Liver (tissue), 9 donors: ENCODE results near the gene L3MBTL1. TPM values are rescaled to one million over a fixed set of nuclear protein-coding genes. Genes with fewer than 3 reads are reported as not detected.

Experiments
- DNase-seq: peaks from one replicate; pipeline ENCODE4 v3.0.0-alpha.2; 2017; ENCODE audit warnings: low spot score
- H3K27ac ChIP-seq, 2 donors: one replicate each; pipeline ENCODE4 v1.7.0; 2013; ENCODE audit warnings: inconsistent platforms in 2 of 2, low read length in 2 of 2, control low read depth in 1 of 2, low read depth in 1 of 2, mild to moderate bottlenecking in 1 of 2
- H3K27me3 ChIP-seq, 4 donors: one replicate each; pipeline versions ENCODE4 v1.6.1 to v1.7.0; 2013; ENCODE audit warnings: low read length in 3 of 4, inconsistent platforms in 1 of 4, mild to moderate bottlenecking in 1 of 4, moderate library complexity in 1 of 4; ENCODE audit not compliant: control insufficient read depth in 4 of 4, insufficient read depth in 4 of 4
- H3K36me3 ChIP-seq, 4 donors: one replicate each; pipeline versions ENCODE4 v1.6.1 to v1.7.0; 2013; ENCODE audit warnings: low read length in 3 of 4, mild to moderate bottlenecking in 3 of 4, low read depth in 1 of 4, moderate library complexity in 1 of 4; ENCODE audit not compliant: control insufficient read depth in 4 of 4, insufficient read depth in 3 of 4
- H3K4me1 ChIP-seq, 4 donors: one replicate each; pipeline versions ENCODE4 v1.6.1 to v1.7.0; 2013; ENCODE audit warnings: low read length in 3 of 4, mild to moderate bottlenecking in 3 of 4, moderate library complexity in 1 of 4; ENCODE audit not compliant: control insufficient read depth in 4 of 4, insufficient read depth in 4 of 4
- H3K4me3 ChIP-seq, 3 donors: one replicate each; pipeline versions ENCODE4 v1.6.1 to v1.7.0; 2013; ENCODE audit warnings: low read length in 3 of 3, control low read depth in 1 of 3, low read depth in 1 of 3, mild to moderate bottlenecking in 1 of 3
- H3K9ac ChIP-seq, 2 donors: one replicate each; pipeline ENCODE4 v1.7.0; 2013; ENCODE audit warnings: low read length in 2 of 2, mild to moderate bottlenecking in 2 of 2, moderate library complexity in 2 of 2, control low read depth in 1 of 2, low read depth in 1 of 2
- H3K9me3 ChIP-seq, 4 donors: one replicate each; pipeline versions ENCODE4 v1.6.1 to v1.7.0; 2013; ENCODE audit warnings: low read length in 3 of 4; ENCODE audit not compliant: control insufficient read depth in 4 of 4
- CTCF ChIP-seq: fragments of 150-350 bp; IDR thresholded peaks from 2 replicates; pipeline ENCODE4 v1.5.1; 2017; ENCODE audit warnings: improper control_type of control experiment, low read depth, low read length; ENCODE audit not compliant: missing input control
- EGR1 ChIP-seq, 2 donors: IDR thresholded peaks; 2 replicates each; pipeline ENCODE4 v1.6.1; 2016 to 2018; ENCODE audit warnings: antibody characterized with exemption in 2 of 2, low read depth in 2 of 2
- FOXA1 ChIP-seq: IDR thresholded peaks from 2 replicates; pipeline ENCODE4 v1.6.1; 2016; ENCODE audit warnings: antibody characterized with exemption
- FOXA2 ChIP-seq: IDR thresholded peaks from 2 replicates; pipeline ENCODE4 v1.6.1; 2016; ENCODE audit warnings: antibody characterized with exemption
- GABPA ChIP-seq, 2 donors: IDR thresholded peaks in 1 of 2; conservative IDR thresholded peaks in 1 of 2; 2 replicates each; pipeline ENCODE4 v1.6.1; 2016; ENCODE audit warnings: antibody characterized with exemption in 2 of 2, mild to moderate bottlenecking in 1 of 2, moderate library complexity in 1 of 2
- HNF4A ChIP-seq, 2 donors: conservative IDR thresholded peaks; 2 replicates each; pipeline ENCODE4 v1.6.1; 2016; ENCODE audit warnings: antibody characterized with exemption in 2 of 2, mild to moderate bottlenecking in 2 of 2
- JUND ChIP-seq, 2 donors: IDR thresholded peaks; 2 replicates each; pipeline ENCODE4 v1.6.1; 2016; ENCODE audit warnings: antibody characterized with exemption in 2 of 2
- NR2F2 ChIP-seq: IDR thresholded peaks from 2 replicates; pipeline ENCODE4 v1.6.1; 2016; ENCODE audit warnings: antibody characterized with exemption
- RAD21 ChIP-seq, 2 donors: IDR thresholded peaks; 2 replicates each; pipeline ENCODE4 v1.6.1; 2016; ENCODE audit warnings: antibody characterized with exemption in 2 of 2, mild to moderate bottlenecking in 2 of 2
- RXRA ChIP-seq, 2 donors: IDR thresholded peaks; 2 replicates each; pipeline ENCODE4 v1.6.1; 2017 to 2018; ENCODE audit warnings: antibody characterized with exemption in 2 of 2, mild to moderate bottlenecking in 1 of 2
- TAF1 ChIP-seq: conservative IDR thresholded peaks from 2 replicates; pipeline ENCODE4 v1.6.1; 2016; ENCODE audit warnings: antibody characterized with exemption, mild to moderate bottlenecking
- WGBS: extraction: QIAGEN DNeasy Blood & Tissue Kit; methylation state at CpG from one replicate; pipeline ENCODE4 v1.1.7; 2013; 5-methylcytosine and 5-hydroxymethylcytosine counted together
- polyA plus RNA-seq, 2 donors: library from polyadenylated mRNA; stranded (reverse) in 1 of 2; unstranded in 1 of 2; fragments of 200-250 nt in 1 of 2; fragments of >200 nt in 1 of 2; fragmentation: Nextera tagmentation in 1 of 2; extraction: Ambion mirVana in 1 of 2; gene quantifications; one replicate each; pipeline versions ENCODE4 v1.2.1 to v1.2.3, GENCODE V29; 2013 to 2015
- total RNA-seq, 2 donors: library from RNA; depleted of rRNA; stranded (reverse); fragments of >200 nt; gene quantifications; one replicate each; pipeline ENCODE4 v1.2.3, GENCODE V29; 2014
- TF ChIP-seq, protein P1 (sequence below): IDR thresholded peaks from 2 replicates; pipeline ENCODE4 v1.6.1; 2016; ENCODE audit warnings: antibody characterized with exemption
- TF ChIP-seq, protein P2 (sequence below): IDR thresholded peaks from 2 replicates; pipeline ENCODE4 v1.6.1; 2016; ENCODE audit warnings: antibody characterized with exemption
- TF ChIP-seq, protein P3 (sequence below): IDR thresholded peaks from 2 replicates; pipeline ENCODE4 v1.6.1; 2016; ENCODE audit warnings: antibody characterized with exemption
- donor health status: healthy.
- donor health status: healthy.
- donor health status: healthy.
- donor health status: healthy.
- donor health status: healthy.

Gene L3MBTL1
- total and polyA plus RNA-seq, 4 donors, result 0.45 to 5.6 (median 2.0) TPM

DNA sequence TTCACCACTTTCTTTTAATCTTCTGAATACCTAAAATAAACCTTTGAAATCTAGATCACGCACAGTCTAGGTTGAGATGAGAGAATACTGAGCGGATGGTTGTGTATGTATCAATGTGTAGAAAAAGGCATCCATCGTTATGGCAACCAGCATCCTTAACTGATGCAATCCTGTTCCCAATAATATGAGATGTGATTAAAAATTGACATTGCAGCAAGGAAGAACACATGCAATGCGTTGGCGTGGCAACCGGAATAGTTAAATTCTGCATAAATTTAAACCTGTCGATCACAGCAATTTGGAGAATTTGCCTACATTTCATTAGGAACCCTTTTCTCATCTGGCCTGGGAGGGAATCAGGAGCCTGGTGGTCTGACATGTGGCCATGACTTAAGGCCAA, 1.3 kb upstream of the L3MBTL1 start (continued):
- no peak for TF ChIP-seq RAD21 (IDR thresholded peaks at IDR 0.05)
- TF ChIP-seq CTCF, result no peak
- no peak for TF ChIP-seq EGR1 (IDR thresholded peaks at IDR 0.05; ENCODE audit: low read depth in 2 of 2)

GRCh38 chr20:43508106-43508505, 609 bp downstream of the L3MBTL1 start:
- WGBS, result 25% methylated on average over 22 of the region's 22 CpGs
- DNase-seq, result no peak

DNA sequence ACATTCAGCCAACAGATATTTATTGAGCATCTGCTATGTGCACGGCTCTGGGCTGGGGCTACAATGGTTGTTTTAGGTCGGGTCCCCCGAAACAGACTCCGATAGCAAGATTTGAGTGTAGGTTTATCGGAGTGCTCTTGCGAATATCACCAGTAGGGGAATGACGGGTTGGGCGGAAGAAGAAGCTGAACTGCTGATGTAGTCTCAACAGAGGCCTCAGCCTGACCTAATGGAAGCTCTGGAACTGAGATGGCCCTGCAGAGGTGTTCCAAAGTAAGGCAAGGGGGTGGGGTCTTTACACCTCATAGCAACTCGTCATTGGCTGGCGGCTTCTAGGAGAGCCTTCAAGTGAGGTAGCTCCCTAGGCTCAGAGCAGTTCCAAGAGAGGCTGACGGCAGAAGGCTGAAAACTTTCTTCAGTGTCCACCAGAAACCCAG, 1.1 kb downstream of the L3MBTL1 start:
- H3K27me3 ChIP-seq, result no peaks in the 10 kb centered on the region
- peaks cover 5 to 22% (median 12%) of the 10 kb centered on the region in 4 donors for H3K4me1 ChIP-seq
- no peaks in the 10 kb centered on the region for H3K36me3 ChIP-seq
- H3K9ac ChIP-seq, result no peak overlapping the region
- H3K27ac ChIP-seq, result no peak overlapping the region
- 89% methylated on average over 11 of the region's 11 CpGs for WGBS
- H3K9me3 ChIP-seq, result no peaks in the 10 kb centered on the region
- no peak for DNase-seq
- no peak overlapping the region for H3K4me3 ChIP-seq
- TF ChIP-seq TAF1 (no peak), FOXA1 (no peak), GABPA (IDR thresholded peaks at IDR 0.05 in 1 of 2, conservative IDR thresholded peaks at IDR 0.05 in 1 of 2) (no peak), HNF4A (conservative IDR thresholded peaks at IDR 0.05) (no peak), RAD21 (IDR thresholded peaks at IDR 0.05) (no peak), RXRA (IDR thresholded peaks at IDR 0.05) (no peak), JUND (IDR thresholded peaks at IDR 0.05) (no peak), NR2F2 (no peak), FOXA2 (no peak)
- TF ChIP-seq, protein P1, sequence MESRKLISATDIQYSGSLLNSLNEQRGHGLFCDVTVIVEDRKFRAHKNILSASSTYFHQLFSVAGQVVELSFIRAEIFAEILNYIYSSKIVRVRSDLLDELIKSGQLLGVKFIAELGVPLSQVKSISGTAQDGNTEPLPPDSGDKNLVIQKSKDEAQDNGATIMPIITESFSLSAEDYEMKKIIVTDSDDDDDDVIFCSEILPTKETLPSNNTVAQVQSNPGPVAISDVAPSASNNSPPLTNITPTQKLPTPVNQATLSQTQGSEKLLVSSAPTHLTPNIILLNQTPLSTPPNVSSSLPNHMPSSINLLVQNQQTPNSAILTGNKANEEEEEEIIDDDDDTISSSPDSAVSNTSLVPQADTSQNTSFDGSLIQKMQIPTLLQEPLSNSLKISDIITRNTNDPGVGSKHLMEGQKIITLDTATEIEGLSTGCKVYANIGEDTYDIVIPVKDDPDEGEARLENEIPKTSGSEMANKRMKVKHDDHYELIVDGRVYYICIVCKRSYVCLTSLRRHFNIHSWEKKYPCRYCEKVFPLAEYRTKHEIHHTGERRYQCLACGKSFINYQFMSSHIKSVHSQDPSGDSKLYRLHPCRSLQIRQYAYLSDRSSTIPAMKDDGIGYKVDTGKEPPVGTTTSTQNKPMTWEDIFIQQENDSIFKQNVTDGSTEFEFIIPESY, result no peak
- TF ChIP-seq, protein P2, sequence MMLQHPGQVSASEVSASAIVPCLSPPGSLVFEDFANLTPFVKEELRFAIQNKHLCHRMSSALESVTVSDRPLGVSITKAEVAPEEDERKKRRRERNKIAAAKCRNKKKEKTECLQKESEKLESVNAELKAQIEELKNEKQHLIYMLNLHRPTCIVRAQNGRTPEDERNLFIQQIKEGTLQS, result no peak
- TF ChIP-seq, protein P3, sequence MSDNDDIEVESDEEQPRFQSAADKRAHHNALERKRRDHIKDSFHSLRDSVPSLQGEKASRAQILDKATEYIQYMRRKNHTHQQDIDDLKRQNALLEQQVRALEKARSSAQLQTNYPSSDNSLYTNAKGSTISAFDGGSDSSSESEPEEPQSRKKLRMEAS, result no peak

More at GRCh38 chr20:43508106-43508505, 609 bp downstream of the L3MBTL1 start:
- Histone ChIP-seq H3K27ac (no peak overlapping the region), H3K27me3 (no peaks in the 10 kb centered on the region), H3K9me3 (no peaks in the 10 kb centered on the region), H3K4me1 (peaks cover 4 to 17% (median 10%) of the 10 kb centered on the region in 4 donors), H3K36me3 (no peaks in the 10 kb centered on the region), H3K9ac (no peak overlapping the region), H3K4me3 (peak overlapping the region in 1 of 3 donors; percentile 75)
- TF ChIP-seq CTCF (no peak), RAD21 (IDR thresholded peaks at IDR 0.05) (no peak)
- TF ChIP-seq, protein P1, result no peak
